ENCODE data around the gene PAM.

- no peak for TF ChIP-seq POLR2AphosphoS5 (IDR thresholded peaks at IDR 0.05; ENCODE audit: low read depth, low read length)
- no peak for TF ChIP-seq POLR2A (IDR thresholded peaks at IDR 0.05; ENCODE audit: low read depth, low read length)
- no peak for TF ChIP-seq TAF1 (IDR thresholded peaks at IDR 0.05; ENCODE audit: borderline replicate concordance, low read depth, low read length)
Measured at GRCh38 chr5:102999191-102999590, 244.1 kb downstream of the PAM start.

All from GM12892 (cell line).